Mesendoderm (in vitro differentiated cells): Measurements from ENCODE around the gene ADCY3.
A peak's percentile ranks its signal among the peaks of the same experiment; 100 is the strongest.

Source experiments
- DNase-seq: peaks from one replicate; pipeline ENCODE4 v3.0.0; 2013
- H2AK5ac ChIP-seq: 2 replicates; pipeline ENCODE4 v1.6.1; 2013; ENCODE audit warnings: low read length, inconsistent platforms
- H2BK120ac ChIP-seq: 2 replicates; pipeline ENCODE4 v1.6.1; 2013; ENCODE audit warnings: low read depth, mild to moderate bottlenecking, low read length, moderate library complexity, mixed read lengths
- H2BK15ac ChIP-seq: replicated peaks from 2 replicates; pipeline ENCODE4 v1.6.1; 2013; ENCODE audit warnings: low read depth, mild to moderate bottlenecking, moderate library complexity
- H2BK5ac ChIP-seq: 2 replicates; pipeline ENCODE4 v1.6.1; 2013; ENCODE audit warnings: low read length, inconsistent platforms
- H3K18ac ChIP-seq: 2 replicates; pipeline ENCODE4 v1.6.1; 2013; ENCODE audit warnings: mild to moderate bottlenecking, low read length, mixed read lengths
- H3K23ac ChIP-seq: one replicate; pipeline ENCODE4 v1.6.1; 2013; ENCODE audit warnings: low read length
- H3K27ac ChIP-seq: 2 replicates; pipeline ENCODE4 v1.5.1; 2013; ENCODE audit warnings: low read depth, mild to moderate bottlenecking, inconsistent platforms, low read length, moderate library complexity
- H3K27me3 ChIP-seq: 2 replicates; pipeline ENCODE4 v1.6.1; 2013; ENCODE audit warnings: low read length, control low read depth, mild to moderate bottlenecking, inconsistent platforms; ENCODE audit not compliant: insufficient read depth, poor library complexity
- H3K36me3 ChIP-seq: 2 replicates; pipeline ENCODE4 v1.6.1; 2013; ENCODE audit warnings: low read length, inconsistent platforms; ENCODE audit not compliant: control insufficient read depth, insufficient read depth
- H3K4ac ChIP-seq: one replicate; pipeline ENCODE4 v1.6.1; 2013; ENCODE audit warnings: low read depth, mild to moderate bottlenecking, low read length, moderate library complexity
- H3K4me1 ChIP-seq: 2 replicates; pipeline ENCODE4 v1.6.1; 2013; ENCODE audit warnings: low read depth, low read length, inconsistent platforms; ENCODE audit not compliant: control insufficient read depth
- H3K4me2 ChIP-seq: 2 replicates; pipeline ENCODE4 v1.6.1; 2013; ENCODE audit warnings: low read length
- H3K4me3 ChIP-seq: 2 replicates; pipeline ENCODE4 v1.5.1; 2013; ENCODE audit warnings: mild to moderate bottlenecking, low read length
- H3K56ac ChIP-seq: one replicate; pipeline ENCODE4 v1.6.1; 2013; ENCODE audit warnings: low read length
- H3K79me1 ChIP-seq: 2 replicates; pipeline ENCODE4 v1.6.1; 2013; ENCODE audit warnings: low read length, inconsistent platforms
- H3K79me2 ChIP-seq: 2 replicates; pipeline ENCODE4 v1.6.1; 2013; ENCODE audit warnings: mild to moderate bottlenecking, low read length; ENCODE audit not compliant: control insufficient read depth, insufficient read depth
- H3K9ac ChIP-seq: 2 replicates; pipeline ENCODE4 v1.6.1; 2013; ENCODE audit warnings: low read length, inconsistent platforms
- H4K5ac ChIP-seq: one replicate; pipeline ENCODE4 v1.6.1; 2013; ENCODE audit warnings: low read length
- H4K8ac ChIP-seq: one replicate; pipeline ENCODE4 v1.6.1; 2013; ENCODE audit warnings: low read depth, mild to moderate bottlenecking, control low read depth, low read length, moderate library complexity
- WGBS: extraction: QIAGEN DNeasy Blood & Tissue Kit; methylation state at CpG from one replicate; pipeline ENCODE4 v1.1.7; 2013; ENCODE audit warnings: low lambda C conversion rate, missing lambda C conversion rate; ENCODE audit not compliant: insufficient coverage; ENCODE audit errors: extremely low coverage; 5-methylcytosine and 5-hydroxymethylcytosine counted together

The ADCY3 gene

DNA sequence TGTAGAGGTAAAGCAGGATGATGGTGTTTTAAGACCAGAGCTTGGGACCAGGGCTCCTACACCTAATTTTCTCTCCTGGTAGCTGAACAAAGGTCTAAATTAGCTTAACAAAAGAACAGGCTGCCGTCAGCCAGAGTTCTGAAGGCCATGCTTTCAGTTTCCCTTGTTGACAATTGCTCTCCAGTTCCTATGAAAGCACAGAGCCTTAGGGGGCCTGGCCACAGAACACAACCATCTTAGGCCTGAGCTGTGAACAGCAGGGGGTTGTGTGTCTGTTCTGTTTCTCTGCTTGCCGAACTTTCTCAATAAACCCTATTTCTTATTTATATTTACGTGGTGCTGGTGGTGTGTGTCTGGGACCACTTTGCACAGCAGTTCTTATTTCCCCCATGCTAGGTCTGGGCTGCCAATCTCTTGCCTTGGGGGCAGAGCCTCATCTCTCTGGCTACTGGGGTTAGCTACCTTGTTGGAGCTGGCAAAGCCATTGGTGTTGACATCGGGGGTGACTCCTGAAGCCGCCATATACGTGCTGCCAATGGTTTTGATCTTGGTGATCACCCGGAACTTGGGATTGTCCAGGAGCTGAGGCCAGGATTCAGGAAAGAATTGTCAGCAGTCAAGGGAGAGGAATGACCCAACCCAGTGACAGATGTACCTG is 97.9 kb downstream of the ADCY3 start:
- Histone ChIP-seq H3K4me3 (no peak overlapping the region), H3K56ac (no peak overlapping the region), H2AK5ac (no peak overlapping the region), H3K27ac (no peak overlapping the region), H3K4ac (no peak overlapping the region), H3K9ac (no peak overlapping the region), H4K5ac (no peak overlapping the region), H3K23ac (no peak overlapping the region), H2BK15ac (no peak overlapping the region), H2BK120ac (no peak overlapping the region), H3K4me1 (peaks cover 6% of the 10 kb centered on the region), H3K36me3 (peaks cover 13% of the 10 kb centered on the region), H3K18ac (no peak overlapping the region), H3K79me2 (no peaks in the 10 kb centered on the region), H3K27me3 (no peaks in the 10 kb centered on the region), H3K4me2 (no peak overlapping the region), H3K79me1 (no peaks in the 10 kb centered on the region), H4K8ac (no peak overlapping the region), H2BK5ac (no peak overlapping the region)
- peak; percentile 73 for DNase-seq
- WGBS, result no CpG with 5 or more reads among the region's 7 CpGs

DNA sequence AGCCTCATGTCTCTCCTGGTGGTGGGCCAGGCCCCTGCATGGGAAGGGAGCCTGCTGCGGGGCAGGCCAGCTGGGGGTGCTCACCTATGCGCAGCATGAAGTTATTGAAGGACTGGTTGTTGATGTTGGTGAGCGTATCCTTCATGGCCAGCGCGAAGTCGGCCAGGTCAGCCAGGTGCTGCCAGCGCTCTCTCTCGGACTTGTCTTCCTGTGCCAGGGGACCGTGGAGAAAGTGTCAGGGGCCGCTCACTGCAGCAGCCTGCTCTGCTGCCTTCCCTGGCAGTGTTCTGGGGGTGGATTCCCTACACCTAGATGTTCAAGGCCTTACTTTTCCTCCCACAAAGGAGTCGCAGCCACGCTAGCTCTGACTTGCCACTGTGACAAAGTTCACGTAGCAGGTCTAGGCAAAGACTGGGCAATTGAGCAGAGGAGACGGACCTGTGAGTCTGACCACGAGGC is 98.6 kb downstream of the ADCY3 start:
- Histone ChIP-seq H3K4me2 (no peak overlapping the region), H3K27ac (no peak overlapping the region)

DNA sequence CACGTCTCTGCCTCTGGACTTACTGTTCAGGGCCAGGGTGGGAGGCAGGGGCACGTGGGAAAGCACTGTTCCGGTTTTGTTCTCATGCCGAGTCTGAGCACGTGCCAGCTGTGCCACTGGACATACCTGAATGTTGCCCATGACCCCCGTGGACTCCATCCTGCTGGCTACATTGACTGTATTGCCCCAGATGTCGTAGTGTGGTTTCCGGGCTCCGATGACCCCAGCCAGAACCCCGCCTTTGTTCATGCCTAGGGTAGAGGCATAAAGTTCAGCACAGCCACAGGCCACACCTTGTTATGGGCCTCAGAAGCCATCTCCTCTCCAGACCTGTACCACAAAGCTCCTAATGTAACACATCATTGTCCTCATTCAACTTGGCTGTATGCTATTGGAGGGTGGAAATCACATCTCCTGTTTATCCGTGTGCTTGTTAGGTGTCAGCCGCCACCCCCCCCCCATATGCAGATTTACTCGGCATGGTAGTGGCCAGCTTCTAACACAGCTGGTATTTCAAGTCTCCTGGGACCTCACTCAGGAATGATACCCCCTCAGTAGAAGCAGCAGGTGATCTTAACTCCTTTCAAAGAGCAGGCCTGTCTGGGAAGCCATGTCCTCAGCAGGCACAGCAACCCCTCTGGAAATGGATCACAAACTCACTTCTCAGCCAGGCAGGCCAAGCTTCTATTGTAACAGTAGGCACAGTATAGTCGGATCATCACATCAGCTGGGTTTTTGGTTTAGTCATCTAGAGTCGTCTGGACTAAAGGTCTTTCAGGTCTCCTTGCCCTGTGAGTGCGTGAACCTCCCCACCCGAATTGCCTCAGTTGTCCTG is 99.2 kb downstream of the ADCY3 start:
- Histone ChIP-seq H3K18ac (no peak overlapping the region), H2BK15ac (no peak overlapping the region), H2BK120ac (no peak overlapping the region), H3K56ac (peak overlapping the region; percentile 27), H3K79me1 (peaks cover 2% of the 10 kb centered on the region), H3K9ac (no peak overlapping the region), H4K8ac (no peak overlapping the region), H4K5ac (no peak overlapping the region), H2AK5ac (no peak overlapping the region), H3K4me2 (no peak overlapping the region), H3K4me3 (no peak overlapping the region), H3K27me3 (no peaks in the 10 kb centered on the region), H2BK5ac (no peak overlapping the region), H3K27ac (no peak overlapping the region), H3K36me3 (peaks cover 15% of the 10 kb centered on the region), H3K79me2 (no peaks in the 10 kb centered on the region), H3K4me1 (peaks cover 6% of the 10 kb centered on the region), H3K23ac (peak overlapping the region; percentile 25), H3K4ac (no peak overlapping the region)
- WGBS, result no CpG with 5 or more reads among the region's 17 CpGs
- DNase-seq, result peak; percentile 56

More for the DNA sequence above, 98.6 kb downstream of the ADCY3 start:
- DNase-seq, result no peak
- no peak overlapping the region for H2BK120ac ChIP-seq
- H3K56ac ChIP-seq, result no peak overlapping the region
- no peak overlapping the region for H3K4ac ChIP-seq
- no peaks in the 10 kb centered on the region for H3K79me1 ChIP-seq
- no peak overlapping the region for H4K8ac ChIP-seq
- WGBS, result no CpG with 5 or more reads among the region's 15 CpGs
- H3K27me3 ChIP-seq, result no peaks in the 10 kb centered on the region
- no peak overlapping the region for H2BK15ac ChIP-seq
- H3K36me3 ChIP-seq, result peaks cover 15% of the 10 kb centered on the region
- no peak overlapping the region for H3K9ac ChIP-seq
- H3K4me1 ChIP-seq, result peaks cover 6% of the 10 kb centered on the region
- H3K4me3 ChIP-seq, result no peak overlapping the region
- H3K23ac ChIP-seq, result peak overlapping the region; percentile 25
- no peak overlapping the region for H2AK5ac ChIP-seq
- no peaks in the 10 kb centered on the region for H3K79me2 ChIP-seq
- no peak overlapping the region for H3K18ac ChIP-seq
- no peak overlapping the region for H2BK5ac ChIP-seq
- H4K5ac ChIP-seq, result no peak overlapping the region

DNA sequence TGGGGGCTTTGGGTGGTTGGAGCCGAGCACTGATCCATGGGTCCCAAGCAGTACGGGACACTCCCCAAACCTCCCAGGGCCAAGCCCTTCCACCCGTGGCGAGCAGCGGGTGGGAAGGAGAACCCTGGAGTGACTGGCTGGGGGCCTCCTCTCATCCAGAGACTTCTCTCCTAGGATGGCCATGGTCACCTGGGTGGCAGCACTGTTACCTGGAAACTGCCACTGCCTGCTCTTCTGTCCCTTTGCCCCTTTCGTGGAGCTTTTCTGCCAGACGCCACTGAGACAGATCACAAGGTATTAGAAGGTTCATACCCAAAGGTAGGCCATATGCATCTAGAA is 99.9 kb downstream of the ADCY3 start:
- Histone ChIP-seq H3K18ac (no peak overlapping the region), H4K5ac (no peak overlapping the region), H3K4me3 (no peak overlapping the region), H3K9ac (no peak overlapping the region), H2BK15ac (no peak overlapping the region), H3K79me1 (peaks cover 4% of the 10 kb centered on the region), H2AK5ac (no peak overlapping the region), H3K56ac (no peak overlapping the region), H3K27ac (no peak overlapping the region), H2BK120ac (no peak overlapping the region), H3K4me1 (peaks cover 6% of the 10 kb centered on the region), H3K4me2 (no peak overlapping the region), H3K79me2 (peaks cover 2% of the 10 kb centered on the region), H3K4ac (no peak overlapping the region), H3K23ac (no peak overlapping the region), H2BK5ac (no peak overlapping the region), H4K8ac (no peak overlapping the region), H3K36me3 (peaks cover 15% of the 10 kb centered on the region), H3K27me3 (no peaks in the 10 kb centered on the region)
- no CpG with 5 or more reads among the region's 7 CpGs for WGBS
- no peak for DNase-seq

DNA sequence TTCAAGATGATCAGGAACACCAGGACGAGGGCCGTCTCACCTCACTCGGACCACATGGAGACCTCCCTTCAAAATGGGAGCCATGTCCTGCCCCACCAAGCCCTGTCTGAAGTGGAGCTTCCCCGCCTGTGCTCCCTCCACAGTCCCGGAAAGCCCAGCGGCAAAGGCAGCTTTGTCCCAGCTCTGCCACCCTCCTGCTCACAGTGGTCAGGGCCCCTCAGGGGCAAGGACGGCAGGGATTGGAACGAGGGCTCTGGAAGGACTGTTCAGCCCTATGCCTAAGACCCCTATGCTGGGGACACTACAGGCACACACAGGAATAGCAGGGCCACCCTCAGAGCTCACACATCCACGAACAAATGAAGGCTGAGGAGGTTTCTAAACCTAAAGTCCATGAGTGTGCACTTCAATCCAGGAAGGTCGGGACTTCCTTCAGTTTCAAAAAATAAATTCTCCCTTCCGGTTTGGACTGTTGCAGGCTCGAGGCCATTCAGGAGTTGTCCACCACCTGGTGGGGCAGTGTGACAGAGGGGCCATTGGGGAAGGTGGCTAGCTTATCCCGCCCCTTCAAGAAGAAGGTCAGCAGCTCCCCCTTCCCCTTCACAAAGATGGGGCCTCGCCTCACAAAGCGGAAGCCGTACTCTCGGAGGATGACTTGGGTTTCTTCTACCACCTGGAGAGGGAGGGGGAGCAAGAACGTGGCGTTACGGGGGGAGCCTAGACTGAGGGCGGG is 100.4 kb downstream of the ADCY3 start:
- no CpG with 5 or more reads among the region's 21 CpGs for WGBS
- no peak overlapping the region for H3K27ac ChIP-seq
- no peak for DNase-seq

More for the DNA sequence above, 100.4 kb downstream of the ADCY3 start:
- H3K27me3 ChIP-seq, result no peaks in the 10 kb centered on the region
- no peak overlapping the region for H2BK5ac ChIP-seq
- H3K36me3 ChIP-seq, result peaks cover 16% of the 10 kb centered on the region
- no peak overlapping the region for H2BK120ac ChIP-seq
- H2BK15ac ChIP-seq, result no peak overlapping the region
- no peak overlapping the region for H3K4me2 ChIP-seq
- peaks cover 6% of the 10 kb centered on the region for H3K4me1 ChIP-seq
- H4K5ac ChIP-seq, result no peak overlapping the region
- no peak overlapping the region for H3K4me3 ChIP-seq
- H3K9ac ChIP-seq, result no peak overlapping the region
- peaks cover 2% of the 10 kb centered on the region for H3K79me2 ChIP-seq
- H3K4ac ChIP-seq, result no peak overlapping the region
- H3K18ac ChIP-seq, result no peak overlapping the region
- H3K23ac ChIP-seq, result no peak overlapping the region
- peaks cover 5% of the 10 kb centered on the region for H3K79me1 ChIP-seq
- no peak overlapping the region for H2AK5ac ChIP-seq
- no peak overlapping the region for H3K56ac ChIP-seq
- no peak overlapping the region for H4K8ac ChIP-seq
